ENCODE measurements around the gene SRD5A1.

Gene SRD5A1

GRCh38 chr5:6632888-6633468, at the start of gene SRD5A1, which contains the start of gene NSUN2:
Gene SRD5A1 (plus strand): TSS chr5:6633440. CDS start chr5:6633577, 137 bp downstream.
Gene NSUN2 (minus strand): TSS chr5:6633044. CDS start chr5:6632979, 65 bp downstream.
- peak; percentile 90 to 94 for DNase-seq

GRCh38 chr5:6584101-6584645, 49.1 kb upstream of the SRD5A1 start:
- DNase-seq = no peak

- no peak for DNase-seq
Observed at GRCh38 chr5:6584727-6585126, 48.5 kb upstream of the SRD5A1 start.

- no peak for DNase-seq
Observed at GRCh38 chr5:6585168-6585567, 48.1 kb upstream of the SRD5A1 start.

- DNase-seq = no peak
Observed at GRCh38 chr5:6585939-6586646, 47.1 kb upstream of the SRD5A1 start.

- DNase-seq = no peak
Observed at GRCh38 chr5:6586647-6587042, 46.6 kb upstream of the SRD5A1 start.

GRCh38 chr5:6587171-6587570, 46.1 kb upstream of the SRD5A1 start:
- no peak for DNase-seq

GRCh38 chr5:6590581-6590980, 42.7 kb upstream of the SRD5A1 start:
- no peak for DNase-seq

GRCh38 chr5:6591671-6592288, 41.5 kb upstream of the SRD5A1 start:
- peak in 1 of 2 donors; percentile 5 for DNase-seq

- DNase-seq = peak; percentile 61 to 78
Observed at GRCh38 chr5:6592601-6593000, 40.6 kb upstream of the SRD5A1 start.

GRCh38 chr5:6593148-6594016, 39.9 kb upstream of the SRD5A1 start:
- no peak for DNase-seq

- no peak for DNase-seq
Observed at GRCh38 chr5:6594066-6594465, 39.2 kb upstream of the SRD5A1 start.

- no peak for DNase-seq
Observed at GRCh38 chr5:6595405-6595804, 37.8 kb upstream of the SRD5A1 start.

- no peak for DNase-seq
Observed at GRCh38 chr5:6596388-6596787, 36.9 kb upstream of the SRD5A1 start.

- DNase-seq = no peak
Observed at GRCh38 chr5:6597557-6597956, 35.7 kb upstream of the SRD5A1 start.

GRCh38 chr5:6598351-6598900, 34.8 kb upstream of the SRD5A1 start:
- DNase-seq = no peak

- DNase-seq = no peak
Observed at GRCh38 chr5:6599739-6600138, 33.5 kb upstream of the SRD5A1 start.

- DNase-seq = no peak
Observed at GRCh38 chr5:6601271-6601670, 32.0 kb upstream of the SRD5A1 start.

GRCh38 chr5:6601816-6602215, 31.4 kb upstream of the SRD5A1 start:
- no peak for DNase-seq

- no peak for DNase-seq
Observed at GRCh38 chr5:6602441-6602840, 30.8 kb upstream of the SRD5A1 start.

GRCh38 chr5:6603643-6604042, 29.6 kb upstream of the SRD5A1 start:
- no peak for DNase-seq

GRCh38 chr5:6604341-6604740, 28.9 kb upstream of the SRD5A1 start:
- DNase-seq = no peak

- no peak for DNase-seq
Observed at GRCh38 chr5:6604946-6605345, 28.3 kb upstream of the SRD5A1 start.
